H1 (cell line): Measurements from ENCODE around the gene CD8B2. TPM values are rescaled to one million over a fixed set of nuclear protein-coding genes. Genes with fewer than 3 reads are reported as not detected.
"Not testable (repeated sequence)": the region's sequence is repeated elsewhere in the genome, so short reads cannot be mapped to it uniquely, and the experiment has no call there.

Experiments used
- CTCF ChIA-PET: fragments of 300-600 bp; sonication (Branson Sonifier 250); formaldehyde crosslinking; loops from one replicate; lab custom pipeline; 2021; ENCODE audit not compliant: partially characterized antibody; lab: Charles Lee
- POLR2A ChIA-PET: fragments of 300-600 bp; sonication (Branson Sonifier 250); formaldehyde crosslinking; loops from one replicate; lab custom pipeline; 2021; ENCODE audit warnings: inconsistent platforms; ENCODE audit not compliant: partially characterized antibody; lab: Charles Lee
- DNase-seq, 2 experiments: peaks; one replicate each; pipeline versions ENCODE4 v3.0.0 to v3.0.0-alpha.2; 2010 to 2022; ENCODE audit warnings: low spot score in 2 of 2, low read depth in 1 of 2, mixed read lengths in 1 of 2
- FAIRE-seq: peaks from 2 replicates; lab custom pipeline; 2011; peaks lifted over from hg19 to GRCh38; lab: Jason Lieb, UNC
- H2AFZ ChIP-seq: 2 replicates; pipeline ENCODE4 v1.8.1; 2012; ENCODE audit warnings: low read length, inconsistent platforms
- H2AK5ac ChIP-seq: 2 replicates; pipeline ENCODE4 v1.6.1; 2013; ENCODE audit warnings: low read depth, low read length
- H2BK120ac ChIP-seq: replicated peaks from 2 replicates; pipeline ENCODE3; 2013; ENCODE audit warnings: low read depth, low read length, inconsistent platforms
- H2BK12ac ChIP-seq: 2 replicates; pipeline ENCODE4 v1.6.1; 2013; ENCODE audit warnings: low read depth, low read length
- H2BK15ac ChIP-seq: 2 replicates; pipeline ENCODE4 v1.6.1; 2013; ENCODE audit warnings: low read length
- H2BK20ac ChIP-seq: 2 replicates; pipeline ENCODE4 v1.6.1; 2013; ENCODE audit warnings: low read length
- H2BK5ac ChIP-seq: 2 replicates; pipeline ENCODE4 v1.6.1; 2013; ENCODE audit warnings: low read depth, low read length
- H3K14ac ChIP-seq: 2 replicates; pipeline ENCODE4 v1.6.1; 2013; ENCODE audit warnings: inconsistent platforms; ENCODE audit not compliant: insufficient read length
- H3K18ac ChIP-seq: 2 replicates; pipeline ENCODE4 v1.6.1; 2013; ENCODE audit warnings: low read length; ENCODE audit errors: extremely low read depth
- H3K23ac ChIP-seq: 2 replicates; pipeline ENCODE4 v1.6.1; 2013; ENCODE audit warnings: inconsistent platforms; ENCODE audit not compliant: insufficient read length
- H3K23me2 ChIP-seq: 2 replicates; pipeline ENCODE4 v1.6.1; 2013; ENCODE audit warnings: low read depth, low read length
- H3K27ac ChIP-seq: 2 replicates; pipeline ENCODE4 v1.6.1; 2011; ENCODE audit warnings: low read depth, low read length, inconsistent platforms
- H3K27me3 ChIP-seq, 4 experiments: replicated peaks in 1 of 4; 1 replicate in 1 of 4; 2 replicates in 3 of 4; pipeline versions ENCODE4 v1.6.1 to v1.8.1; 2011 to 2013; ENCODE audit warnings: low read length in 3 of 4, mild to moderate bottlenecking in 3 of 4, inconsistent platforms in 2 of 4, mixed read lengths in 2 of 4, moderate library complexity in 1 of 4; ENCODE audit not compliant: control insufficient read depth in 3 of 4, insufficient read depth in 3 of 4; ENCODE audit errors: extremely low read depth in 1 of 4
- H3K36me3 ChIP-seq, 4 experiments: 2 replicates each; pipeline versions ENCODE4 v1.6.1 to v1.8.1; 2011 to 2013; ENCODE audit warnings: mild to moderate bottlenecking in 4 of 4, low read length in 3 of 4, moderate library complexity in 2 of 4, control low read depth in 1 of 4, inconsistent platforms in 1 of 4; ENCODE audit not compliant: insufficient read depth in 4 of 4, control insufficient read depth in 2 of 4
- H3K4ac ChIP-seq: replicated peaks from 2 replicates; pipeline ENCODE3; 2013; ENCODE audit warnings: low read length, low read depth, mixed read lengths, inconsistent platforms; ENCODE audit not compliant: insufficient read length
- H3K4me1 ChIP-seq, 4 experiments: replicated peaks in 1 of 4; 1 replicate in 1 of 4; 2 replicates in 3 of 4; pipeline versions ENCODE4 v1.6.1 to v1.8.1; 2011 to 2013; ENCODE audit warnings: low read length in 3 of 4, inconsistent platforms in 2 of 4, mixed read lengths in 1 of 4; ENCODE audit not compliant: insufficient read depth in 4 of 4, control insufficient read depth in 3 of 4
- H3K4me2 ChIP-seq, 2 experiments: 2 replicates each; pipeline versions ENCODE4 v1.6.1 to v1.8.1; 2011 to 2013; ENCODE audit warnings: low read depth in 2 of 2, low read length in 2 of 2, control low read depth in 1 of 2, inconsistent platforms in 1 of 2, mild to moderate bottlenecking in 1 of 2; ENCODE audit not compliant: insufficient read depth in 1 of 2
- H3K4me3 ChIP-seq, 4 experiments: fragments of 200-600, 300-600 bp in 1 of 4; sonication (generic), shearing (Covaris generic), sonication (Bioruptor Twin) in 1 of 4; 2 replicates each; pipeline versions ENCODE4 v1.5.1 to v1.8.1; 2011 to 2016; ENCODE audit warnings: low read length in 4 of 4, low read depth in 3 of 4, control low read depth in 2 of 4, inconsistent platforms in 2 of 4, mild to moderate bottlenecking in 2 of 4, mixed read lengths in 1 of 4, moderate library complexity in 1 of 4; ENCODE audit not compliant: insufficient read depth in 2 of 4; ENCODE audit errors: extremely low read depth in 1 of 4
- H3K56ac ChIP-seq: replicated peaks from 2 replicates; pipeline ENCODE3; 2013; ENCODE audit warnings: low read depth, mild to moderate bottlenecking, mixed read lengths, low read length, inconsistent platforms; ENCODE audit not compliant: insufficient read length
- H3K79me1 ChIP-seq: 2 replicates; pipeline ENCODE4 v1.6.1; 2013; ENCODE audit warnings: low read depth, low read length, control low read depth
- H3K79me2 ChIP-seq, 2 experiments: 2 replicates each; pipeline versions ENCODE4 v1.6.1 to v1.8.1; 2012 to 2013; ENCODE audit warnings: low read length in 2 of 2, mild to moderate bottlenecking in 2 of 2, inconsistent platforms in 1 of 2; ENCODE audit not compliant: insufficient read depth in 2 of 2, control insufficient read depth in 1 of 2
- H3K9ac ChIP-seq, 4 experiments: replicated peaks in 1 of 4; 1 replicate in 1 of 4; 2 replicates in 3 of 4; pipeline versions ENCODE4 v1.6.1 to v1.8.1; 2011 to 2013; ENCODE audit warnings: low read depth in 3 of 4, low read length in 3 of 4, control low read depth in 2 of 4, mild to moderate bottlenecking in 2 of 4, moderate library complexity in 2 of 4, inconsistent platforms in 1 of 4; ENCODE audit errors: extremely low read depth in 1 of 4
- H3K9me3 ChIP-seq, 2 experiments: 2 replicates each; pipeline versions ENCODE4 v1.6.1 to v1.8.1; 2012 to 2013; ENCODE audit warnings: mild to moderate bottlenecking in 2 of 2, moderate library complexity in 2 of 2, control low read depth in 1 of 2, inconsistent platforms in 1 of 2, low read depth in 1 of 2, low read length in 1 of 2, mixed read lengths in 1 of 2; ENCODE audit not compliant: insufficient read depth in 2 of 2
- H4K20me1 ChIP-seq, 2 experiments: replicated peaks in 1 of 2; 2 replicates each; pipeline versions ENCODE3 to v1.8.1; 2011 to 2013; ENCODE audit warnings: inconsistent platforms in 2 of 2, low read length in 2 of 2, mild to moderate bottlenecking in 1 of 2; ENCODE audit not compliant: insufficient read depth in 2 of 2, control insufficient read depth in 1 of 2
- H4K5ac ChIP-seq: 2 replicates; pipeline ENCODE4 v1.6.1; 2013; ENCODE audit warnings: low read length, low read depth, mixed read lengths, inconsistent platforms; ENCODE audit not compliant: insufficient read length
- H4K8ac ChIP-seq: 2 replicates; pipeline ENCODE4 v1.8.0; 2013; ENCODE audit warnings: mild to moderate bottlenecking, moderate library complexity, low read length, inconsistent platforms; ENCODE audit not compliant: insufficient read depth; ENCODE audit errors: extremely low read depth
- H4K91ac ChIP-seq: replicated peaks from 2 replicates; pipeline ENCODE3; 2013; ENCODE audit warnings: low read length, mixed read lengths, inconsistent platforms; ENCODE audit not compliant: insufficient read length
- WGBS, 2 experiments: shearing (Covaris generic) in 1 of 2; methylation state at CpG; one replicate each; pipeline versions ENCODE4 v1.1.6 to v1.1.7; 2013 to 2015; ENCODE audit warnings: low lambda C conversion rate in 2 of 2, mixed read lengths in 2 of 2, inconsistent platforms in 1 of 2, low coverage in 1 of 2, missing lambda C conversion rate in 1 of 2; ENCODE audit not compliant: insufficient replicate concordance in 2 of 2, insufficient coverage in 1 of 2, insufficient read length in 1 of 2; ENCODE audit errors: extremely low coverage in 1 of 2, missing lambda C conversion rate in 1 of 2; 5-methylcytosine and 5-hydroxymethylcytosine counted together
- polyA plus RNA-seq, 7 experiments: library from polyadenylated mRNA; depleted of rRNA in 3 of 7; stranded (reverse) in 5 of 7; unstranded in 2 of 7; fragments of >200 nt in 5 of 7; fragments of 200-250 nt in 2 of 7; gene quantifications; 1 replicate in 5 of 7; 2 replicates in 1 of 7; 4 replicates in 1 of 7; pipeline versions ENCODE4 v1.2.1 to v1.2.3, GENCODE V29; 2011 to 2013; ENCODE audit warnings: missing spikeins in 2 of 7, mixed read lengths in 2 of 7
- total RNA-seq: library from RNA; stranded (reverse); fragmentation: NEBNext Ultra II Directional; extraction: Animal tissue kit (Norgen Biotek cat#: 25700); gene quantifications from 2 replicates; pipeline ENCODE4 v1.2.1, GENCODE V29; 2021

CD8B2 gene
- total and polyA plus RNA-seq, 2 of the 8 experiments (the other 6 are each of a cell fraction or from before 2014, with no cell fraction given), result 0.03 TPM; not detected in 1

- H4K8ac ChIP-seq, H3K4ac ChIP-seq, H3K27ac ChIP-seq, H3K23ac ChIP-seq, H3K4me1 ChIP-seq, H3K79me1 ChIP-seq, H3K4me2 ChIP-seq, H2BK20ac ChIP-seq, H2AK5ac ChIP-seq, CTCF ChIA-PET, H3K18ac ChIP-seq, H2BK120ac ChIP-seq, H2AFZ ChIP-seq, H2BK12ac ChIP-seq, H2BK15ac ChIP-seq, FAIRE-seq, H3K4me3 ChIP-seq, H3K9ac ChIP-seq, H4K5ac ChIP-seq, H3K23me2 ChIP-seq, H3K14ac ChIP-seq, H3K27me3 ChIP-seq, H3K36me3 ChIP-seq, H3K9me3 ChIP-seq, H3K79me2 ChIP-seq, H4K91ac ChIP-seq, DNase-seq, H3K56ac ChIP-seq, H4K20me1 ChIP-seq, POLR2A ChIA-PET, H2BK5ac ChIP-seq: not testable (repeated sequence)
- 90% methylated on average over 3 of the region's 5 CpGs; no CpG with 5 or more reads in 1 of the 2 experiments for WGBS, 2 experiments
Measured at GRCh38 chr2:106513391-106513790, 26.2 kb downstream of the CD8B2 start.

- H3K23me2 ChIP-seq, H2BK120ac ChIP-seq, H3K56ac ChIP-seq, H2BK12ac ChIP-seq, FAIRE-seq, H3K79me1 ChIP-seq, H3K18ac ChIP-seq, H3K4me2 ChIP-seq, H4K5ac ChIP-seq, H2AK5ac ChIP-seq, H3K23ac ChIP-seq, H3K14ac ChIP-seq, H3K4me1 ChIP-seq, H3K4ac ChIP-seq, H4K20me1 ChIP-seq, H2BK20ac ChIP-seq, H4K91ac ChIP-seq, H4K8ac ChIP-seq, H2BK15ac ChIP-seq, H3K4me3 ChIP-seq, H3K27ac ChIP-seq, H3K9me3 ChIP-seq, CTCF ChIA-PET, H3K27me3 ChIP-seq, DNase-seq, H3K9ac ChIP-seq, H3K79me2 ChIP-seq, H2BK5ac ChIP-seq, POLR2A ChIA-PET, H2AFZ ChIP-seq, H3K36me3 ChIP-seq: not testable (repeated sequence)
- WGBS, 2 experiments, result 100% methylated on average over 3 of the region's 3 CpGs; no CpG with 5 or more reads in 1 of the 2 experiments
Measured at GRCh38 chr2:106514827-106515226, 27.7 kb downstream of the CD8B2 start.
